Osteocyte (in vitro differentiated cells): ENCODE data around the gene KCNN2. TPM values are rescaled to one million over a fixed set of nuclear protein-coding genes. Genes with fewer than 3 reads are reported as not detected.

Experiments used
- DNase-seq: peaks from one replicate; pipeline ENCODE4 v3.0.0; 2021; ENCODE audit warnings: mixed read lengths; ENCODE audit not compliant: unreplicated experiment; ENCODE audit errors: extremely low spot score
- H3K27ac Mint-ChIP-seq: one replicate; pipeline ENCODE4 v1.8.0; 2021; ENCODE audit warnings: mild to moderate bottlenecking, mixed read lengths; ENCODE audit not compliant: unreplicated experiment
- H3K27me3 Mint-ChIP-seq: one replicate; pipeline ENCODE4 v1.8.0; 2021; ENCODE audit warnings: mixed read lengths; ENCODE audit not compliant: unreplicated experiment
- H3K36me3 Mint-ChIP-seq: one replicate; pipeline ENCODE4 v1.8.0; 2021; ENCODE audit warnings: mixed read lengths; ENCODE audit not compliant: unreplicated experiment
- H3K4me1 Mint-ChIP-seq: one replicate; pipeline ENCODE4 v1.8.0; 2021; ENCODE audit warnings: mixed read lengths; ENCODE audit not compliant: unreplicated experiment
- H3K4me3 Mint-ChIP-seq: one replicate; pipeline ENCODE4 v1.8.0; 2021; ENCODE audit warnings: mild to moderate bottlenecking, moderate library complexity, mixed read lengths; ENCODE audit not compliant: unreplicated experiment
- H3K9me3 Mint-ChIP-seq: one replicate; pipeline ENCODE4 v1.8.0; 2021; ENCODE audit warnings: mixed read lengths; ENCODE audit not compliant: unreplicated experiment
- CTCF ChIP-seq: fragments of 200-600 bp; sonication (generic); IDR thresholded peaks from 2 replicates; pipeline ENCODE4 v1.5.0; 2021; ENCODE audit warnings: antibody characterized with exemption, mild to moderate bottlenecking, moderate library complexity
- total RNA-seq: library from RNA; stranded (reverse); gene quantifications from 2 replicates; pipeline ENCODE4 v1.2.1, GENCODE V29; 2021

The KCNN2 gene
- total RNA-seq, 1 donor from 2014 or later: 0.08 TPM

DNA sequence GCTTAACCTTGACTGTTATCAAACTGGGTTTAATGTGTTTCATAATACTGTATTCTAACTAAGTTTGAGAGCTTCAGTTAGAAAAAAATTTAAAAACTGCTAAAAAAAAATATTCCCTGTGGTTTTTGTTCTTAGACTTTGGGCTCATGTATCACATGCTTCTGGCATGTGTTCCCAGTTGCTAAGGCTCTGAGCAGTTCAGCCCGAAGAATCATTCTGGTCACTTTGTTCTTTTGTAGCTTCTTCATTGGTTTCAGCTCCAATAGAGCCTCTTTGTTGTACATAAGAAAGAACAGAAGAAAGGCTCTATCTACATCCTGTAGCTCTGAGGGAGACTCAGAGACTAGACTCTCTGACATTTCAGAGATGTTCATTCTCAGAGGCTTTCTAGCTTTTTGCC, 25.6 kb downstream of the KCNN2 start:
- no peak overlapping the region for H3K4me3 Mint-ChIP-seq
- no peak for TF ChIP-seq CTCF
- no peaks in the 10 kb centered on the region for H3K36me3 Mint-ChIP-seq
- no peak overlapping the region for H3K27ac Mint-ChIP-seq
- DNase-seq: no peak
- peaks cover 2% of the 10 kb centered on the region for H3K4me1 Mint-ChIP-seq
- H3K27me3 Mint-ChIP-seq: peaks cover 2% of the 10 kb centered on the region
- no peaks in the 10 kb centered on the region for H3K9me3 Mint-ChIP-seq

- Mint-ChIP-seq H3K36me3 (no peaks in the 10 kb centered on the region), H3K27me3 (peaks cover 2% of the 10 kb centered on the region), H3K27ac (no peak overlapping the region), H3K4me3 (no peak overlapping the region), H3K4me1 (peaks cover 2% of the 10 kb centered on the region), H3K9me3 (no peaks in the 10 kb centered on the region)
- no peak for TF ChIP-seq CTCF
- no peak for DNase-seq
These were observed 28.6 kb downstream of the KCNN2 start for GRCh38 chr5:114390431-114390830.

- H3K9me3 Mint-ChIP-seq: no peaks in the 10 kb centered on the region
- no peak for TF ChIP-seq CTCF
- peaks cover 2% of the 10 kb centered on the region for H3K27me3 Mint-ChIP-seq
- H3K4me3 Mint-ChIP-seq: no peak overlapping the region
- H3K36me3 Mint-ChIP-seq: no peaks in the 10 kb centered on the region
- H3K27ac Mint-ChIP-seq: no peak overlapping the region
- DNase-seq: no peak
- peaks cover 2% of the 10 kb centered on the region for H3K4me1 Mint-ChIP-seq
These were observed 29.5 kb downstream of the KCNN2 start for GRCh38 chr5:114391321-114391720.

DNA sequence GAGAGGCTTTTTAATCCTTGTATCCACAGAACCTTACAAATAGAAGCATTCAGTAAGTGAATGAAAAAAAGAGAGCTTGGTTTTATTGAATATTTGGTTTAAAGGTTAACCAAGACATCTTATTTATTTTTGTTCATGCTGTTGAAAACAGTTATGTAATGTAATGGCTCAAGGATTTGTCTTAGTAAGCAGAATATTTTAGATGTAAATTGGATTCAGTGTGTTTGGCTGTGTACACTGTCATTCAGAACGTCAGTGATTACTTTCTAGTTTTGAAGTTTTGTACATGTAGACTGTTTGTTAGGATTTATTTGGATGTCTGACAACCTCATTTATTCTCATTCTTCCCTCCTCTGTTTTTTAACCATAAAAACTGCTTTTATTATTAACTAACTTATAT, 31.3 kb downstream of the KCNN2 start:
- Mint-ChIP-seq H3K9me3 (no peaks in the 10 kb centered on the region), H3K4me1 (no peaks in the 10 kb centered on the region), H3K27ac (no peak overlapping the region), H3K27me3 (peaks cover 2% of the 10 kb centered on the region), H3K36me3 (no peaks in the 10 kb centered on the region), H3K4me3 (no peak overlapping the region)
- no peak for DNase-seq
- no peak for TF ChIP-seq CTCF

- no peak for TF ChIP-seq CTCF
- no peak for DNase-seq
- no peak overlapping the region for H3K4me3 Mint-ChIP-seq
- H3K36me3 Mint-ChIP-seq: no peaks in the 10 kb centered on the region
- H3K4me1 Mint-ChIP-seq: no peaks in the 10 kb centered on the region
- H3K27me3 Mint-ChIP-seq: peaks cover under 1% of the 10 kb centered on the region
- H3K27ac Mint-ChIP-seq: no peak overlapping the region
- H3K9me3 Mint-ChIP-seq: no peaks in the 10 kb centered on the region
These were observed 40.3 kb downstream of the KCNN2 start for GRCh38 chr5:114402206-114402605.
